H1 (cell line): ENCODE data around the gene PJVK.

ENCODE experiments used
- CHD7 ChIP-seq: fragments of 300-600 bp; sonication (generic); IDR thresholded peaks from 2 replicates; pipeline ENCODE4 v1.7.1; 2012; ENCODE audit warnings: low read length, moderate library complexity, mild to moderate bottlenecking, inconsistent platforms; ENCODE audit not compliant: insufficient replicate concordance
- CTCF ChIP-seq, 3 experiments: IDR thresholded peaks; 1 replicate in 2 of 3; 2 replicates in 1 of 3; pipeline versions ENCODE4 v1.5.1 to v1.6.1; 2011; ENCODE audit warnings: low read length in 3 of 3, mild to moderate bottlenecking in 3 of 3, inconsistent platforms in 2 of 3, low read depth in 1 of 3, moderate library complexity in 1 of 3; ENCODE audit not compliant: insufficient read depth in 1 of 3; ENCODE audit errors: control extremely low read depth in 1 of 3

- TF ChIP-seq CHD7 (no peak), CTCF (IDR thresholded peaks at IDR 0.05; ENCODE audit: control extremely low read depth in 1 of 3, insufficient read depth in 1 of 3, low read depth in 1 of 3, low read length in 3 of 3) (no peak)
Measured at GRCh38 chr2:178473931-178474330, 22.8 kb downstream of the PJVK start.
